GM18526 (cell line): Measurements from ENCODE around the gene ENOX2.

Source experiments
- POLR2A ChIP-seq: IDR thresholded peaks from 3 replicates; pipeline ENCODE4 v1.6.1; 2011; ENCODE audit not compliant: insufficient read length; ENCODE audit errors: extremely low read depth

ENOX2 gene

DNA sequence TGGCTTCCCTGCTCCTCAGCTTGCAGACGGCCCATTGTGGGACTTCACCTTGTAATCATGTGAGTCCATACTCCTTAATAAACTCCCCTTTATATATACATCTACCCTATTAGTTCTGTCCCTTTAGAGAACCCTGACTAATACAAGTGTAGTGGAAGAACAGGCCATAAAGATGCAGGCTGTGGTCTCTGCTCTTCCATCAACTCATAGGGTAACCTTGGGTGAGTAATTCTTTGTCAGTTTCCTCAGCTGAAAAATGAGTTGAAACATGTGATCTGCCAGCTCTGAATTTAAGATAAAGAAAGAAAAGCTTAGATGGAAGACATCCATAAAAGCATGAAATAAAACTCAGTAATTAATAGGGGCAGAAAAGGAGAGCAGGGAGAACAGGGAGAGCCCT is 103.6 kb downstream of the ENOX2 start:
- no peak for TF ChIP-seq POLR2A

DNA sequence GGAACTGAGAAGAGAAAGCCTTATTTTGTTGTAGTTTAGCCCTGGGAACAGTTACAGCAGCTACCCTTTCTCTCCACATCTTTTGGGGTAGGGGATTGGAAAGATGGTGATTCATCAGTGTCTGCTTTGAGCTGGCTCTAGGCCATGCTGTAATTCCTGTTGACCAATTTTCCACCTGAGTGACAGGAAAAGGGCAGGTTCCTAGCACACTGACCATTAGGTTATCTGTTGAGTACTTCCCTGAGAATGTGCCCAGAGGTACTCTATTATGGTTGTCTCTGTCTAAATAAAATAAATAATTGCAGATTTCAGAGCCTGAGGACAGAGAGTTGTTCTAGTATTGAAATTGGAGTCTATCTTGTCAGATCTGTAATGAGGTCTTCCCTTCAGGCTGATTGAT is 109.0 kb downstream of the ENOX2 start:
- no peak for TF ChIP-seq POLR2A

DNA sequence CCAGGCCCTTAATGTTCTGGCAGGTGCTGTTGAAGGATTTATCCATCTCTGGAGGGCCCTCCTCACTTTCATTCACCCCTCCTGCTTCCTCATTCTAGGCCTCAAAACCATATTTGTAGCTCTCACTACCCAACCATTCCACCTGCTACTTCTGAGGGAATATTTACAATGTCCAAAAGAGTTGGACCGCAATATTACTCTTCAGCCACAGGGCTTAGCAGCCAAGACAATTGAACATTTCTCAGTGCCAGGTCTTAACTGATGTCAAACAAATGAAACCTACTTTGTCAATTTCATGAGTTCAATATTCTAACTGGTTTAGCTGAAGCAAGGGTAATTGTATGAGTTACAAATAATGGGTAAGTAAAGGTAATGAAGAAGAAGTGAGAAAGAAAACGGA is 113.2 kb downstream of the ENOX2 start:
- no peak for TF ChIP-seq POLR2A

DNA sequence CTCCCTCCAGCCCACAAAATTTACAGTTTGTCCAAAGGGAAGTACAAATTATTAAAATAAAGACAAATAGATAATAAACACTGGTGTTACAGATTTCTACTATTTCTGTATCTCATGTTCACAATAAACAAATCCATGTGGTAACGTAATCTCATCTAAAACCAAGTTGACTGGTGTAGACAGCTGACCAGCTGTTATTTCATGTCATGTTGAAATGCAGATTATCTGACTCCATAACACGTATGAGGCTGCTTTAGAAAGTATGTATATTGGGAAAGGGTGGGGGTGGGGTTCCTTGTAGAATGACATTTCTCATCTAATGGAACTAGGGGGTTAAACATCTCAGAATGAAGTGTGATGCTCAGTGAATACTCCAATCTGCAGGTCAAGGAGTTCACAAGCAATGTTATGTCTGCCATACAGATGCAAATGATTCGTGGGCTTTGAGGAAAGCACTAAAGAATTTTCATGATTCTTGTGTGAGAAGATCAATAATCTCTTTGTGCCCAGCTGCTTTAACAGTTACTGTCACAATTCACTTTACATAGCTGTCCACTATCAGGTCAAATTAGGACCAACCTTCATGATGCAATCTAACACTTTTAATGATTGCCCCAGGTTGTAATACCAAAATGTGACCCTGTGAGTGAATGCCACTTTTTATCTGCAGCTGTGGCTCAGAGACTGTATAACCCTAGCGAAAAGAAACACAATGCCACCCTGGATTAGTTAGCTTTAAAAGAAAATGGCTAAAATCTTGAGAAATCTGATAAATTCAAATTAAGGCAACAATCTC is 114.0 kb downstream of the ENOX2 start:
- no peak for TF ChIP-seq POLR2A

DNA sequence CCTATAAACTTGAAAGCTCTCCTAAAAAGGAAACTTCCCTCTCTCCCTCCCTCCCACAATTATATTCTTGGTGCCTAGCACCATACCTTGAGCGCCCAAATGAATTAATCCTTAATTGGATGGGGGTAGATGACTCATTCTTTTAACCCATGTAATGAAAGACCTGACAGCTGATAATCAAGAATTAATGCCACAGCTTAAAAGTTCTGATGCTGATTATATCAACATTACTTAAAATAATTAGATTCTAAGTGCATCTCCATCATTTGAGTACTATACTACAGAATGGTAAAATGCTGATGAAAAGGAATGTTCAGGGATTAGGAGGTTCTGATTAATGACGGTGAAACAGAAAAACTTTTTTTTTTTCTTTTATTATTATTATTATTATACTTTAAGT is 117.0 kb downstream of the ENOX2 start:
- TF ChIP-seq POLR2A: no peak

DNA sequence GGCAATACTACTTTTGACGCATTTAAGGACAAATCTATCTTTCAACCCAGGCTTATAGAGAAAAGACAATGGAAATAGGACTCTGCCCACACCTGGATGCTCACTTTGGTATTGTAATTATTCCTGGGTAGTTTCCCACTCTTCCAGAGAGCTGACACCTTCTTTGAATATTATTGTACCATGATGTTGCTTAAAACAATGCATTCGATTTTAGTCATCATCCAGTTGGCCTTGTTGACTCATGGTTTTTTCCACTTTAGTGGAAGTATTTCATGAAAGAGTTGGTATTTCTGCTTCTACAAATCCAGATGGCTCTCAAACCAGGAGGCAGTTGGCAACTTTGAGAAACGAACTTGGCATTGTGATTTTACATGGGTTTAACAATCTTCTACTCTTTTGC is 124.2 kb downstream of the ENOX2 start:
- TF ChIP-seq POLR2A: no peak

DNA sequence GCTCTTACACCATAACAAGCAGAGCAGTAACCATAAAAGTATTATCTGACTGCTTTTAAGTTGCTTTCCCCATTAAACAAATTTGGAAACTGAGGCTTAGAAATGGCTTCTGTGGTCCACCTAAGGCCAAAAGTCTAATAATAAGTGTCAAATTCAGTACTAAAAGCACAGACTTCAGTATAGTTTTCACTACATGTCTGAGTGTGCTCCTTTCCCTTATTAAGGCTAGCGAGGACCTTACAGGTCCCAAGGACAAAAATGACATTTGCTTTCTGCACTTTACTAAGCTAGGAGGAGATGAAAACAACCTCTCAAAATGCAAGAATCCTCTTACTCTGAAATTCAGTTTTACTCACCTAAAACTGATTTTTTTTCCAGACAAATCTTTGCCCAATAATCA is 127.2 kb downstream of the ENOX2 start:
- TF ChIP-seq POLR2A: no peak

DNA sequence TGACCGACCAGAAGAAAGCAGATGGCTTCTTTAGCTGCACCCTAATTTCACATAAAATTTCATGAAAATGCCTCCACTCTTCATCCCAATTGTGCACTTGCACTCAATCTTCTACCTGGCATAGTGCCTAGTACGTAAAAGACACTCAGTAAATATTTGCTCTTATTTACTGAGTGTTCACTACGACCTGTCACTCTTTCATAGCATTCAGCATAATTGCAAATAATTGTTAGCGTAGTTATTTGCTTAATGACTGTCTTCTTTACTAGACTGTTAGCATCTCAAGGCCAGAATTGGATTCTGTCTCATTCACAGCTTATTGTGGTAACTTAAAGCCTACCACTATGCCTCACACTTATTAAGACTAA is 130.2 kb downstream of the ENOX2 start:
- no peak for TF ChIP-seq POLR2A

DNA sequence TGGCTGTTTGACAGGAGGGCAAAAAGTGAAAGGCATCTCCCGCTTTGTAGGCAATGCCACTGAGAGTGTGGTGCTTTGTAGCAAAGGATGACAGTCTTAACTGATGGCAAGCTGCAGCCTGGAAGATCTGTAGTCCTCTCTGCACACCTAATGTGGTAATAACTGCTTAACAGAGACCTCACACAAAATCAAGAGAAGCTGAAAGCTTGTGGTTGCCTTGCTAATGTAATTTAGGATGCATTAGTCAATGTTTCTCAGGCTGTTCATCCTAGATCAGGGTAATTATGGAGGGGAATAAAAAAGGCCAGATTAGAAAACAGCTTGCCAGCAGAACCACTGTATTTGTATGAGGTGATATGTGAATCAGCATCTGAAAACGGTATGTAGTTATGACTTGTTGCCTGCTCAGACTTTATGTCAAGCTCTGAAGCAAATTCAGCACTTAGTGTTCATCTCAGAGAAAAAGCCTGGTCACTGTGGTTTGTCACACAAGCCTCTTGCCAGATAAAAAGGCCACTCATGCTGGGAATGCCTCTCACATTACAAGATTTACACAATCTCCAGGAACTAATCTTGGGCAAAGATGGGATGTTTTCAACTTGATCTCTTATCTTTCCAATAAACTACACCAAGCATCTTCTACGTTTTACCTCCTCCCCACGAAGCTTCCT is 130.8 kb downstream of the ENOX2 start:
- TF ChIP-seq POLR2A: no peak

DNA sequence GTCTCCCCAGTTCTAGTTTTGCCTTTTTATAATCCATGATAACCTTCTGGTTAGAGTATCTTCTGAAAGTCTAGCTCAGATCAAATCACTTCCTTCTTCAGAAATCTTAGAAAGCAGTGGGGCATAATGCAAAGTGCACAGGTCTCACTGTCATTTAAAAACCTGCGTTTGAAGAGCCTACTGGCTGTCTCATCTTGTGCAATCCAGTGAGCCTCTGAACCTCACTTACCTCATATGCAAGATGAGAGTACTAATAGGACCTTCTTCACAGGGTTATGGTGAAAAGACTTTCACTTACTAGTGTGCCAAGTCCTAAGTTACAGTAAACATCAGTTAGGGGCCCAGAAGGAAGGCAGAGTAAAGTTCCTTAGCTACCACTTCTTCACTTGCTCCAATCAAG is 131.4 kb downstream of the ENOX2 start:
- TF ChIP-seq POLR2A: no peak

DNA sequence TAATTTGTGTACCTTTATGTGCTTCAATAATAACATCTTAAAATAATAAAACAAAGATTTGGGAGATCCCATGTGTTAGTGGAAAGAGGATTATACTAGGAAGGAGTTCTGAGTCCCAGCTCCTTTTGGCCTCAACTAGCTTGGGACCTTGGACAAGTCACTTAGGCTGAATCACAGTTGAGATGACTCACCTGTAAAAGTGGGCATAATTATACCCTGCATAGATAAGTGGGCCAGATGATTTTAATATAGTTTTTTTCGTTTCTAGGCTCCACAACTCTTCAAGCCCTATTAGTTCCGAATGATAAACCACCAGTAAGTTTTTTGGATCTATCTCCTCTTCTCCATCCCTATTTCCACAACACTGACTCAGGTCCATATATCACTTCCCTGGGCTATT is 131.8 kb downstream of the ENOX2 start:
- TF ChIP-seq POLR2A: no peak

DNA sequence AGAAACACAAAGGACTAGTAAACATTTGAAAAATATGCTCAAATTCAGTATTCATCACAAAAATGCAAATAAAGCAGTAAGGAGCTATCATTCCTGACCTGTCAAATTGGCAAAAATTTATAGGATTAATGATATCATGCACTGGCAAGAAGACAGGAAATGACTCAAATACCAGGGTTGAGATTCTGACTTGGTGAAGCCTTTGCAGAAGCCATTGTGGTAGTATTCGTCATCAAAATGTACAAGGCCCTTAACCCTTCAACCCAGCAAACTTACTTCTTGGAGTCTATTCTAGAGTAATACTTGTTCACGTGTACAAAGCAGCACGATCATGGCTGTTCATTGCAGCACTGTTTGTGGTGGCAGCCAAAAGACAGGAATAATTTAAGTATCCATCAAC is 132.4 kb downstream of the ENOX2 start:
- no peak for TF ChIP-seq POLR2A

DNA sequence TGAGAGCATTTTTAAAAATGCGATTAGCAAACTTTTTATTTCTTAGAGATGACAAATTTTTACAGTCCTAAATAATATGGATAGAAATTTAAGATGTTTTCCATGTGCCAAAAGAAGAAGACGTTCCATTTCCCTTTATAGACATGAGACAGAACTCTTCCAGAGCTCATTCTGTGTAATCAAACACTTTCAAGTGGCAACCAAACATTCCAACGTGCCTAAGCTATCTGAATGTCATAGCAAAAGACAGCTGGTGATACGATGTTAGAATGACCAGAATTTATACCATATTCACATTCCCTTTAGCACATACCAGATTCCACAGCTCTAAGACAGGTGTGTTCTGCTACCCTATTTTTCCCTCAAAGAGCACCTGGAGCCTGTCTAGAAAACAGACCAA is 133.2 kb downstream of the ENOX2 start:
- no peak for TF ChIP-seq POLR2A

DNA sequence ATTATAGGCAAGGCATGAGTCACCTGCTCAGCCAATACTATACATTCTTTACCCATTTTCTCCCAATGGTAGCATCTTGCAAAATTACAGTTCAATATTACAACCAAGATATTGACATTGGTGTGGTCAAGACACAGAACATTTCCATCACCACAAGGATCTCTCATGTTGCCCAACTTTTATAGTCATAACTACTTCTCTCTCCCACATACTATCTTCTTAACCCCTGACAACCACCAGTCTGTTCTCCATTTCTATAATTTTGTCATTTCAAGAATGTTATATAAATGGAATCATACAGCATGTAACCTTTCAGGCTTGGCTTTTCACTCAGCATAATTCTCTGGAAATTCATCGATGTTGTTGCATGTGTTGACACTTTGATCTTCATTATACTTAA is 144.9 kb downstream of the ENOX2 start:
- no peak for TF ChIP-seq POLR2A

DNA sequence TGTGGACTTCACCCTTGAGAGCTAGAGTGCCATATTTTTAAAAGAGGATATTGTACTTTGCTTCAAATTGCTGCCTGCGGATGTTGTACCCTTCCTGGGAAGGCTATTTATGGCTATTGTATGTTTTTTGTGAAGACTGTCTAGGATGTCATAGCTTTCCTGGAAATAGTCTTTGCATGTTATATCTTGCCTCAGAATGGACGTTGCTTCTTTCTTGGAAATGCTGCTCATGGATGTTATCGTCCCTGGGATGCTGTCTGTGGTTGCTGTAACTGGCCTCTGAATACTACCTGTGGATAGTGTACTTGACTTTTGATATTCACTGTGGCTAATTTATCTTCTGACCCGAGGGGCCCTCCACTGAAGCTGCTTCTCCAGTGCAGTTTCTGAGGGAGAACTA is 146.8 kb downstream of the ENOX2 start:
- no peak for TF ChIP-seq POLR2A

DNA sequence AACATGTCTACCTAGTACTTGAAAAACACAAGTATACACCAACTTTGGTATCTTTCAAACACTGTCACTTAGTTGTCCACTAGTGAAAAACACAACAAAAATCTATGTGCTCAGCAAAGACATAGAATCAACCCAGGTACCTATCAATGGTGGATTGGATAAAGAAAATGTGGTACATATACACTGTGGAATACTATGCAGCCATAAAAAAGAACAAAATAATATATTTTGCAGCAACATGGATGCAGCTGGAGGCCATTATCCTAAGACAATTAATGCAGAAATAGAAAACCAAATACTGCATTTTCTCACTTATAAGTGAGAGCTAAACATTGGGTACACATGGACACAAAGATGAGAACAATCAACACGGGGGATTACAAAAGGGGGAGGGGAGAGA is 148.7 kb downstream of the ENOX2 start:
- TF ChIP-seq POLR2A: no peak
